Hepatic stellate cell (primary cell): ENCODE data around the gene SRSF4.
"Not testable (repeated sequence)": the region's sequence is repeated elsewhere in the genome, so short reads cannot be mapped to it uniquely, and the experiment has no call there.

ENCODE experiments used
- DNase-seq: peaks from one replicate; pipeline ENCODE4 v3.0.0; 2011; ENCODE audit warnings: low spot score

Gene SRSF4

DNA sequence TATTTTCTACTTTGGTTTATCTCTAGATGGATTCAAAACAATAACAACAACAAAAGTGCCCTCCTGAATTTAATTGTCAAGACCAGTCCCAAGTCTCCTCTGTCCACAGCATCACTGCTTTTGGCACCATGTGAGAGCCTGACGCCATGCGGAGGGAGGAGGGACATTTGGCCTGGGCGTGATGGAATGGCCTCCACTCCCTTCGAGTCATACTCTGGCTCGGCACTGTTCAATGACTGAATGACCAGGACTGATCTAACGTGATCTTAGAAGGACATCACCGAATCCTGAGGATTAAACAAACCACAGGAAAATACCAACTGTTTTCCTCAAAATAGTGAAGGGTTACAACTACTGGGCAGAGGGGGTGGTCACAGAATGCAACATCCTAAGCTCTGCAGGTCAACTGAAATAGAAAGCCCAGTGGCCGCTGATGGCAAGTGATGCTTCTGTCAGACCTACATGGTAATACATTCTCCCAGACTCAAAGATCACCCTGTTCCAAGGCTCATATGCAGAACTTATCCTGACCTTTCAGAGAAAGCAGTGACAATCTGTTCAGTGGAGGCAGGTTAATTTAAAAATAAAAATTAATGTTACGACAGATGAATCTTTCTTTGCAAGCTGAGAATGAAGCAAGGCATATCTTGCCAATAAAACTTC is 19.1 kb downstream of the SRSF4 start:
- DNase-seq = no peak

DNA sequence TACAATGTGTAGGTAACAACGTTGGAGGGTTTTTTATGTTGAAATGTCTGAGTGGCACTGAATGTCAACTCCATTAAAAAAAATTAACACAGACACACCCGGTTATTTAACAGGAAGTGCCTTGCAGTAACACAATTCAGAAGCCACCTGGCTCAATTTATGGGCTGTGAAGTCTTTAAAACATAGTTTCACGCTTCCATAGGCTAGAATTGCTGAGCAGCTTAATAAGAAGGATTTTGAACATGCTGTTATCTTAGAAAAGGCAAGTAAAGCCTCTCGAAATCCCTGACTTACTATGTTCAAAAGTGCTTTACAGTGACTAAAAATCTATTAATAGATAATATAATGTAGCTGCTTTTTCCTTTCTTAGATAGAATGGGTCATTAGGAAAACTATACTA is 19.7 kb downstream of the SRSF4 start:
- DNase-seq = no peak

DNA sequence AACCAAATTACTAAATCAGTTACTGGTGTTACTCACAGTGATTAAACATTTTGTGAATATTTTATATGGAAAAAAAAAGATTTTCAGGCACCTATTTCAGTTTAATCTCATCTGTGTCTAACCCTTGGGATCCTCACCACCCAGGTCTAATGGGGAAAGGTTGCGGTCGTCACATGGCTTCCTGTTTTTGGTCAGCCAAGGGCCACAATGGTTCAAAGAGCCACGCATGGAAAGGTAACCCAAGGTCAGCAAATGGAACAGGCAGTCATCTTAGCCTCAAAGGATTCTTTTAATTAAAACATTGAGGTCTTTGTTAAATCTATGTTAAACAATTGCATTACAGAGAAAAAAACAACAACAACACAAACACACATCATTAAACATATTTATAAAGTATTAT is 21.9 kb downstream of the SRSF4 start:
- DNase-seq = no peak

DNA sequence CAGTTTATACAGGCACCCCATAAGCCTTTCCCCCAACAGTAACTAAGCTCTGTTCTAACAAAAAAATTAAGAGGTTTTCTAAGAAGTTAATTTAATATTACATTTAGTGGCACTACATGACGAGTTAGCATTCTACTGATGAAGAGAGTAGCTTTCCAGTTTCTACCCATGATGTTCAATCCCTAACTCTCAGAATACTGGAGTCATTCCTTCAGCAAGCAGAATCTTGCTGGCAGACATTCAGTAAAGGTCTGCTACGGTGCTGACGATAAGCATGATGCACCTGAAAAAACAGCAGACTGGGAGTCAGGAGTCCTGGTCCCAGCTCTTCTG is 24.5 kb downstream of the SRSF4 start:
- no peak for DNase-seq

DNA sequence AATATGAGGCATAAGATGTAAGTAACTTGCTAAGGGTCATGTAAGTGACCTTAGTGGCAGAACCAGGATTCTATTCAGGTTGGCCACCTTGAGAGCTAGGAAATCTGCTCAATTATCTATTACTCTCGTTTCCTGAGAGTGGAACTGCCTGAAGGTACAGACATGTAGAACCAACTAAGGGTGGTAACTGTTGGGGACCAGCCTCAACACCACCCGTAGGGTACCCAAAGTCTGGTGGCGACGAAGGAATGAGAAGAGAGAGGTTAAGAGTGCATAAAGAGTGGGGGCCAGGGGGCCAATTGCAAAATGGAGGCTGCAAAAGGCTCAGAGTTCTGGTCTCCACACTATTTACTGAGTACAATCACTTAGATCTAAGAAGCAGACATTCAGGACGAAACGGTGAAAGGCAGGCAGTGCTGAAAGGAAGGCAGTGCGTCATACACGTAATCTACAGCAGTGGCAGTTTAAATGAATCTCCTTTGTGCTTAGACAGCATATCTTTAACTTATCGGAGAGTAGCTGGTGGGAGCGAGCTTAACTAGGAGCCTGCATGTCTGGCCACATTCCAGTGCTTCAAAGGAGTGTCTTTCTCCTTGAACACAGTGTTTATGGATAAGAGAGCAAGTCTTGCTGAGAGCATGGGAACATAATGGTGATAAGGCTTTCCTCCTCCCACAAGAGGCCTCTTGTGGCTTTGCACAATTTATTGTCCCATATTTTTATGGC is 25.0 kb downstream of the SRSF4 start:
- no peak for DNase-seq

DNA sequence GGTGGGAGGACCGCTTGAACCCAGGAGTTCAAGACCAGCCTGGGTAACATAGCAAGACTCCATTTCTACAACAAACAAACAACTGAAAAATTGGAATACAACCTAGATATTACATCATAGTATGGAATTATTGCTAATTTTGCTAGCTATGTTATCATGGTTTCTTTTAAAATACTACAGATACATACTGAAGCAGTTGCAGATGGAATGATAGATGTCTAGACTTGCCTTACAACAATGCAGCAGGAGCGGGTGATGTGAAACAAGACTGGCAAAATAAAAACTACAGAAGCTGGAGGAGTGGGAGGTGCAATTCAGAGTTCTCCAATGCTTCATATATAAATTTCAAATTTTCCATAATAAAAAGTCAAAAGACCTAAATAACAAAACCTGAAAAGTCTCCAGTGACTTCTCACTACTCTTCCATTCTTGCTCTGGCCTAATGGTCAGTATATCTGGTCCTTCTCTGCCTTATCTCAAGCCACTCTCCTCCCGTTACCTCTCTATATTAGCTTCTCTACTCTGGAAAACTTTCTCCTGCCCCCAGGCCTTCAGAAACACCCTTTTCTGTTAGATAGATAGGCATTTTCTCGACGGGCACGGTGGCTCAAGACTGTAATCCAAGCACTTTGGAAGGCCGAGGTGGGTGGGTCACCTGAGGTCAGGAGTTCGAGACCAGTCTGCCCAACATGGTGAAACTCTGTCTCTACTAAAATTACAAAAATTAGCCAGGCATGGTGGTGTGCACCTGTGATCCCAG is 29.5 kb downstream of the SRSF4 start:
- DNase-seq = no peak

DNA sequence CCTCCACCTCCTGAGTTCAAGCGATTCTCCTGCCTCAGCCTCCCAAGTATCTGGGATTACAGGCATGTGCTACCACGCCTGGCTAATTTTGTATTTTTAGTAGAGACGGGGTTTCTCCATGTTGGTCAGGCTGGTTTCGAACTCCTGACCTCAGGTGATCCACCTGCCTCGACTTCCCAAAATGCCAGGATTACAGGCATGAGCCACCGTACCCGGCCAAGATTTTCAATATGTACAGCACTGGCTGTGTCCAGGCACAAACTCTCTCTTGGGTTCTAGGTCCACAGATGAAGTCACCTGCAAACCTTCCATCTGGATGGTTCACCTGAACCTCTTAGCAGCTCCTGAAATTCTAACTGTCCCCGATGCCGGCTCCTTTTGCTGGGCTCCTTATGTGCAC is 31.4 kb downstream of the SRSF4 start:
- DNase-seq = not testable (repeated sequence)

DNA sequence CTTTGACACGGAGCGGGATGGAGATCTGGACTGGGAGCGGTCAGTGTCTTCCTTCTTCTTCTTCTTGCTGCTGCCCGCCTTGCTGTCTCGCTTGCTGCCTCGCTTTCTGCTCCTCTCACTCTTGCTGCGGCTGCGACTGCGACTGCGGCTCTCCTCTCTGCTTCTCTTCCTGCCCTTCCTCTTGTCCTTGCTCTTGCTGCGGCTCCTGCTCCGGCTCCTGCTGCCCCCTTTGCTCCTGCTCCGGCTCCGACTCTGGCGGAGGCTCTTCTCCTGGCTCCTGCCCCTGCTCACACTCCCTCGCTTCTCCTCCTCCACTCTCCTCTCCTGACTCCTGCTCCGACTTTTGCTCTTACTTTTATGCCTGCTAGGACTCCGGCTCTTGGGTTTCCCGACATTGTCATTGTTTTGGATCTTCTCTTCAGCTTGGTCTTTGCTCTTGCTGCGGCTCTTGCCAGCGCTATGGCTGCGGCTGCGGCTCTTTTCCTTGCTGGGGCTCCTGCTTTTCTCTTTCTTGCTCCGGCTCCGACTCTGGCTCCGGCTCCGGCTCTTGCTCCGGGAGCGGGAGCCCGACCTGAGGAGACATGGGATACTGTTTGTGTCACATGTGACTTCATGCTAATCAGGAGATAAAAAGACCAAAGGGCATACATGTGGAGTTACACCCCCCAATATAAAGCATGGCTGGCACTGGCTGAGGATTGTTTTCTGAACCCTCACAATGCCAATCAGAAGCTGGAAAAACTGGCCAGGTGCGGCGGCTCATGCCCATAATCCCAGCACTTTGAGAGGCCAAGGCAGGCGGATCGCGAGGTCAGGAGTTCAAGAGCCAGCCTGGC is 32.8 kb downstream of the SRSF4 start:
- no peak for DNase-seq

DNA sequence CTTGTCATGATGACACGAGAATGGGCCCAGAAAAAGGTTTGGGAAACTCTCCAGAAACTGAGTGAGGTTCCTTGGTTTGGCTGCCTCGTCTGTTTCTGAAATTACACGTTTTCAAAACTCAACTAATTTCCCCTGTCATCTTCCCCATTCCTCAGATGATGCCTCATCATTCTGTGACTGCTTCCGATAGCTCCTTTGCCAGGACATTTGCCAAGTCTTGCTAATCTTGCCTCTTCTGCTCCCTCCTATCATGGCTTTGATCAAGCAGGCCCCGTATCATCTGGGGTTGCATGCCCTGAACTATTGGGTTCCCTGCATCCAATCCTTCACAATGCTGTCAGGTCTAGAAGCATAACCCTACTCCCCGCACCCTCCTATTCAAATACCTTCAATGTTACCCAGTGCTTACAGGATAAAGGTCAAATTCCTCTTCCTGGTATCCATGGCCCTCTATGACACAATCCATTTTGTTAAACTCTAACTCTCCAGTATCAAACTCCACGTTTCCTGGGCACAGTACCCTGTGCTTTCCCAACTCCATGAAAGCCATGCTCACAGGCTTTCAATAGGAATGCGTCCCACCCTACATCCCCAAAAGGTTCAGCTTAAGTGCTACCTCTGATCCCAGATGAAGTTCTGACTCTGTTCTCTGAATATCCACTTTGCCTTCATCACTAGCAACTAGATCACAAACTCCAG is 35.8 kb downstream of the SRSF4 start:
- DNase-seq = peak; percentile 74

DNA sequence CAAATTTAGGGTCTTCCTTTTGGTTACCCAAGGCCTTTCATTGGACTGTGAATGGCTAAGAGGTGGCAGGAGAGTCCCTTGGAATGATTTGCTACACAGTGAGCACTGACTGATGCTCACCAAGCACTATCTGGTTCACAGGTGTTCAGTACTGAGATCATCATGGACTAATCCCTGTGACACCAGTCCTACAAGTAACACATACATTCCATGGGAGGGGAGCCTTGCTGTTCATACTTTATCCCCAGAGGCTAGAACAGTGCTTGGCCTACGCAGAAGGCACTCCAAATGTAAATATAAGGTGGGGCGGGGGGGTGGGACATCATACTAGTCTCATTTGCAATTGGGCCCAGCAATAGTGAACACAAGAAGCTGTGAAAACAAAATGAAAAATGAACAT is 37.5 kb downstream of the SRSF4 start:
- no peak for DNase-seq

DNA sequence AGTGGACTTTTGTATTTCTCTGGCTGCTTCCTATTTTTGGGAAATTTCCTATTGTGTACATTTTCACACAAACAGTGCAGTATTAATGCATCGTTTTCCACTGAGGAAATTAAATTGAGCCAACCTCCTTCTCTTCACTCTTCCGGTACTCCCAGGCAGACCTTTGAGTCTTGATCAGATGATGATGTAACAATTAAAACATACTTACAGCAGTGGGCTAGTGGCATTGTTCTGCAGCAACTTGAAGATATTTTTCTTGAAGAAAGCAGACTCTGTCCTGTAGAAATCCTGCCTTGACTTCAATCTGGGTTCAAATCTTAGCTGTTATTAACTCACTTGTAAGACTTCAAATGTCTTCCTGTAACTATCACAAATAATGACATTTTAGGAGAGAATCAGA is 39.0 kb downstream of the SRSF4 start:
- no peak for DNase-seq

DNA sequence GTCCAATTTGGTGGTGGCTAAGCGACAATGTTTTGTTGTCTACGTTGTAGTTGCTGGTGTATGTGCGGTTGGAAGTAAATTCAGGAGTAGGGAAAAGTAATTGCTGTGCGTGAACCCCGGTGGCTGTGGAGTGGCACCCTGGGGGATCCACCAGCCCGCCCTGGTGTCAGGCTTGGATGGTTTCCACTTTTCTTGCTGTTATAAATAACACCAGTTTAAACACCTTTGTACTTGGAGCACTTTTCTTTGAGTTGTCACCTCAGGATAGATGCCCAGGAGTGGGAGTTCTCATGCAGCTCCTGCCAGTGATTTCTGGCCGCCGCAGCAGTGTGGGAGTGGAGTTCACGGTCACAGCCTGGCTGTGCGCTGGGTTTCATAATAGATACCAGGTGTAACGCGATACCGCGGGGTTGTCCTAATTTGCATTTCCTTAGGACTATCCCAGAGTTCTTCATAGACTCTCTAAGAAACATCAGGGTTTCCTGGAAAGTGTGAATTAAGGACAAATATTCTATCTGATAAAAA is 45.2 kb downstream of the SRSF4 start:
- no peak for DNase-seq

DNA sequence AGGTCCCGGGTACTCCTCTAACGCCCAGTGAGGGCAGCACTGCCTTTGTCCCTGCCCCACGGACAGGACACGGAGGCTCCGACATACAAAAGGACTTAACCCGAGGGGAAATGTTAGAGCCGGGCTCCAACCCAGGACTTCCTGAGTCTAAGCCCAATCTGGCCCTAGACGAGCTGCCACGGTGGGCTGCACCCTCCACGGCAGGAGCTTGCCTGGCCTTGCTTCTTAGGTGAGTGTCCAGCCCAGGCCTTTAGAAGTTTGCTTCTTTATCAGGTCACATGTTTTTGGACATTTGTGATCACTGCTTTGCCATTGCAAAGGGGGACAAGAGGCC is 47.0 kb downstream of the SRSF4 start:
- no peak for DNase-seq

DNA sequence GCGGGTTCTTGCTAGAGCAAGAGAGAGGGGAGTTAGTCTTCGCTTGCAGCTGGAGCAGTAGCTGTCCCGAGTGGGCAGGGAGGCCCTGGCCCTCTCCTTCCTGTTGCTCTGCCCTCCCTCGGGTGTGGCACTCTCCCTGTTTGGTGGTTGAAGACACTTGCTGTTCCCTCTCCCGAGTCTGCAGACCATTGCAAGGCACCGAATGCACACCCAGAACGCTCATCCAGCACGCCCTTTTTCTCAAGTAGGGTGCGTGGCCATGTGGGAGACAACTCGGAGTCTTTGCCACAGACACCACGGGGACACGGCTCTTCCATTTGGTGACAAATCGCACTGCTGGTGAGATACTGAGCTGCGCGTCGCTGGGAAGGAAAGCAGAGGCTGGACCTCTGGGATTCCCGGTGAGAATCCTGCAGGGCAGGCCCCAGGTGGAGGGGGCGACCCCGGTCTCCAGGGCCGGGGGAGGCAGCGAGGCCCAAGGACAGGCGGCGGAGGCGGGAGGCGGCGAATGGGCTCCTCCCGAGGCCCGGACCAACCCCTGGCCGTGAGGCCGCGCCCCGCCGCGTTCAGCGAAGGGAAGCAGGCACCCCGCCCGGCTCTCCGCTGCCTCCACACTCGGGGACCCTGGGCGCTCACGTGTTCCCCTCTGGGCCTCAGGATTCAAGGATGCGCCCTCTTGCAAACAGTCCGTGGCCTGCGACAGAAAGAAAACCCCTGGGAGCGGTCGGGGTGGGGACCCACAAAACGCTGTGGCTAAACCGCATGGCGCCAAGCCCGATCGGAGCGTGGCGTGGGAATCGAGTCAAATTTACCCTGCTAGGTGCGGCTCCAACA is 47.6 kb downstream of the SRSF4 start:
- DNase-seq = no peak

DNA sequence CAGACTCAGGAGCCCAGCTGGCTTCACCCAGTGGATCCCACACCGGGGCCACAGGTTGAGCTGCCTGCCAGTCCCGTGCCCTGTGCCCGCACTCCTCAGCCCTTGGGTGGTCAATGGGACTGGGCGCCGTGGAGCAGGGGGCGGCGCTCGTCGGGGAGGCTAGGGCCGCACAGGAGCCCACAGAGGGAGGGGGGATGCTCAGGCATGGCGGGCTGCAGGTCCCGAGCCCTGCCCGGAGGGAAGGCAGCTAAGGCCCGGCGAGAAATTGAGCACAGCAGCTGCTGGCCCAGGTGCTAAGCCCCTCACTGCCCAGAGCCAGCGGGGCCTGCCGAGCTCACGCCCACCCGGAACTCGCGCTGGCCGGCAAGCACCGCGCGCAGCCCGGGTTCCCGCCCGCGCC is 50.6 kb downstream of the SRSF4 start:
- DNase-seq = not testable (repeated sequence)

DNA sequence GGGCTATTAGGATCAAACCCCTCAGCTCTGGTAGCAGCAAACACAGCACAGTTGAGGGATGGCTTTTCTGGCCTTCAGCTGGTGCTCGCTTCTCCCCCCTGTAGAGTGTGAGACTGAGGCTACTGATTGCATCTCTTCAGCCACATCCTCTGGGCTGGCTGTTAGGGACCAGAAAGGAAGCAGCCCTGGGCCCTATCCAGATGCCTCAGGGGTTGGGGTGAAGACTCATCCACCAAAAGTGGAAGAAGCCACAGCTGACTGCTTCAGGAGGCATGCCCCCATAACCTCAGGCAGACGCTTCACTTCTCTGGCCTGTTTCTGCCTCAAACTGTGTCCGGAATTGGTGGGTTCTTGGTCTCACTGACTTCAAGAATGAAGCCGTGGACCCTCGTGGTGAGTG is 51.8 kb downstream of the SRSF4 start:
- no peak for DNase-seq

DNA sequence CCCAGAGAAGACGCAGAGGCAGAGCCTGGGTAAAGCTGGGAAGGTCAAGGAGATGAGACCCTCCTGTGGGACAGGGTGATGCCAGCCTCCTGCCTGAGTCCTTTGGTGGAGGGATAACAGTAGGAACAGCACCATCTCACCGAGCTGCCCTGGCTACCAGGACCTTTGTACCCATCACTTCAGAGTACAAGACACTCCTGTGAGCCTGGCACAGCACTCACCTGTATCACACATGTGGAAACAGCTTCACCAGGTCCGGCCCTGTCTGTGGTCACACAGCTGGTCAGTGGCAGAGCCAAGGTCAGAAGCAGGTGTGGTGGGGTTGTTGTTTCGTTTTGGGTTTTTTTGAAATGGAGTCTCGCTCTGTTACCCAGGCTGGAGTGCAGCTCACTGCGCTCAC is 53.0 kb downstream of the SRSF4 start:
- DNase-seq = no peak

DNA sequence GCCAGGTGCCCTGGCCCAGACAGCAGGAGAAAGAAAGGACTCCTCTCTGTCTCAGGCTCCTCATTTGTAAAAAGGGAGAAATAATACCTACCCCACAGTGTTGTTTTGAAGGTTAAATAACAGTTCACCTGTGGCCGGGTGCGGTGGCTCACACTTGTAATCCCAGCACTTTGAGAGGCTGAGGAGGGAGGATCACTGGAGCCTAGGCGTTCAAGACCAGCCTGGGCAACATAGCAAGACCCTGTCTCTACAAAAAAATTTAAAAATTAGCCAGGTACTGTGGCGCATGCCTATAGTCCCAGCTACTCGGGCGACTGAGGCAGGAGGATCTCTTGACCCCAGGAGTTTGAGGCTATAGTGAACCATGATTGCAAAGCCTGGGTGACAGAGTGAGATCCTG is 55.5 kb downstream of the SRSF4 start:
- DNase-seq = no peak

DNA sequence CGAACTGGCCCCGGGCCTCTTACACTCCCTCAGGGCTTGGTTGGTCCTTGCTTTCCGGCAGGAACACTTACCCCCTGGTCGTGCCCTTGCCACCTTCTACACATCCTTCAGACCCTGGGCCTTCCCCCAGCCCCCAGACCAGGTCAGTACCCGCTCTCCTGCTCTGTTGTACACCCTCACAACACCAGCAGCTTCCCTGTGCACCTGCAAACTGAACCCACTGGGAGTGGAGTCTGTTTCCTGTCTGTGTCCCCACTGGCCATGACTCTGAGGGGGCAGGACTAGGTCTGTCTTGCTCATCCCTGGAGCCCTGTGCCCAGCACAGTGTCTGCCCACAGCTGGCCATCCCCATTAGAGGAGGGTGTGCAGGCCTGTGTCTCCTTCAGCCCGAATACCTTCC is 55.9 kb downstream of the SRSF4 start:
- no peak for DNase-seq

DNA sequence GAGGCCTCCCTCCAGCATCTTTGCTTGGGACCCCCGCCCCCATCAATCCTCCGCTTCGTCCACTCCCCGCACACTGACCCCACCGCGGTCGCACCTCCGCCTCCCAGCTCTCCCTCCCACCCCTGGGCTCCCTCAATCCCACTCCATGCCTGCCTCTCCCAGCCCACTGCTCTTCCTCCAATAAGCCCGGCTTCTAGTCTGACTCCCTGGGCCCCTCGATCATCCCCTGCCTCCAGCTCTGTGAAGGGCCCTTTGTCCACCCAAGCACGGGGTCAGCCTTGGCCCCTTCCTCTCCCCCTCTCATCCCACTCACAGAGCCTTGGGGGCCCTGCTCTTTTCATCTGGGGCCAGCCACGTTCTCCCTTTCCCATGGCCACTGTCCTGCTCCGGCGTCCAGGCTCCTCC is 56.5 kb downstream of the SRSF4 start:
- no peak for DNase-seq
